Prostate gland (tissue), 2 donors: ENCODE data around the gene MOB3C.

ENCODE experiments used
- CTCF ChIP-seq, 4 experiments: fragments of 200-600 bp in 2 of 4; fragments of 450-650 bp in 2 of 4; sonication (generic) in 2 of 4; IDR thresholded peaks; 1 replicate in 3 of 4; 2 replicates in 1 of 4; pipeline ENCODE4 v1.5.1; 2016 to 2019; ENCODE audit warnings: antibody characterized with exemption in 4 of 4, mild to moderate bottlenecking in 2 of 4, moderate library complexity in 2 of 4
- POLR2A ChIP-seq: fragments of 450-650 bp; IDR thresholded peaks from one replicate; pipeline ENCODE4 v1.6.1; 2016; ENCODE audit warnings: antibody characterized with exemption, mild to moderate bottlenecking
- POLR2AphosphoS5 ChIP-seq: sonication (generic); formaldehyde crosslinking; IDR thresholded peaks from one replicate; pipeline ENCODE4 v1.6.1; 2017; ENCODE audit warnings: antibody characterized with exemption

- TF ChIP-seq POLR2A (no peak), CTCF (IDR thresholded peaks at IDR 0.05) (no peak), POLR2AphosphoS5 (no peak)
Measured at GRCh38 chr1:46589529-46589928, 27.1 kb downstream of the MOB3C start.
